GM18951 (cell line): Measurements from ENCODE around the gene AFDN.

Experiments
- POLR2A ChIP-seq: IDR thresholded peaks from 4 replicates; pipeline ENCODE4 v1.6.1; 2011; ENCODE audit warnings: mild to moderate bottlenecking; ENCODE audit not compliant: insufficient read length, insufficient read depth; ENCODE audit errors: extremely low read depth
- in situ Hi-C: fragments of 300-500 bp; cut with MboI; formaldehyde crosslinking; loops from one replicate; pipeline ENCODE4 v1.12.0; 2022; ENCODE audit warnings: low sequenced_read_pairs, mixed read lengths, inconsistent platforms; ENCODE audit not compliant: unreplicated experiment

The AFDN gene

DNA sequence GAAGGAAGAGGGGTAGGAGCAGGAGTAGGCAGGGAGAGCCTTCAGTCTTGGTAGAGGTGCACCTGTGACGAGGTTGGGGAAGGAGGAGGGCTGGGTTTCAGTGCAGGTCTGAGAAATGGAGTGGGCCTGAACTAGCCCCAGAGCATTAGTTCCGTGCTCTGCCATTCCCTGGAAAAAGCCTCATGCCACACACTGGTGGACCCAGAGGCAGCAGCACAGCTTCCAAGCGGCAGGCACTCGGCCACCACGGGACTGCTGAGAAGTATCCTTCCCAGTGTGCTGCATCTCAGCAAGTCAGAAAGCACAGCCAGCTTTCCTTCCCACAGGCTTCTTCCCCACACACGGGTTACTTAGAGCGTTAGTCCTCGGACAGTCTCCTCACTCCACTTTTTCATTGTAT is 93.5 kb downstream of the AFDN start:
- no peak for TF ChIP-seq POLR2A
- in situ Hi-C loops, result no loop called here

DNA sequence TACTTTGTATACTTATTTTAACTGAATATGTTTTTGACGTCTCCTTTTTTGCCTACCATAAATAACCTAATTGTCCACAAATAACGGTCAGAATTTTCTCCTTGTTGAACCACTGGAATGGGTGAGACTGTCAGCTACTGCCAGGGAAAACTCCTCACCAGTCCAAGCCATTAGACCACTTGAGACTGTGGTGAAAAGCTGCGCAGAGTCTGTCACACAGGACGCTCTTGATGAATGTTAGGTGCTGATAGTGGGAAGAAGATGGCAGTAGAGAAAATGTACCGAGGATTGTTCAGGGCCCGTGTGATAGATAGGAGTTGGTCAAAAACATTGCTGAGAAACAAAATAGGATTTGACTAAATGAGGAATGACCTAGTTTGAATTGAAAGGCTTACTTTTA is 95.1 kb downstream of the AFDN start:
- in situ Hi-C loops, result no loop called here
- no peak for TF ChIP-seq POLR2A

DNA sequence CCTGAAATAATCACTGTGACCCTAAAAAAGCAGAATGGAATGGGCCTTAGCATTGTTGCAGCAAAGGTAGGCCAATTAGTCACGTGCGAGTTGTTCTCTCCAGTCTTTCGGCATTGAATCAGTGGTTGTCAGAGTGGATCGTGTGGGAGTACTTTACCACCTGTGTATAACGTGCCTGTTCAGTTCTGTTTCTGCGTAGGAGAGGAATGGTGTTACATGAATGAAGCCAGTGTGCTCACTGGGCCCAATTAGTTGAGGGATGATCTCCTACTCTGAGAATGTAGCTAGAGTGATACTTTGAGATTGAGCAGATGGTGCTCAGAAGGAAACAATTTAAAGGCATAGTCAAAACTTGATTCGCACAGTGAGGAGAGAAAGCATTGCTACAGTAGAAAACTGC is 98.3 kb downstream of the AFDN start:
- no peak for TF ChIP-seq POLR2A
- in situ Hi-C loops, result no loop called here

GRCh38 chr6:167927246-167927645 is 100.5 kb downstream of the AFDN start:
- in situ Hi-C loops, result no loop called here
- no peak for TF ChIP-seq POLR2A

DNA sequence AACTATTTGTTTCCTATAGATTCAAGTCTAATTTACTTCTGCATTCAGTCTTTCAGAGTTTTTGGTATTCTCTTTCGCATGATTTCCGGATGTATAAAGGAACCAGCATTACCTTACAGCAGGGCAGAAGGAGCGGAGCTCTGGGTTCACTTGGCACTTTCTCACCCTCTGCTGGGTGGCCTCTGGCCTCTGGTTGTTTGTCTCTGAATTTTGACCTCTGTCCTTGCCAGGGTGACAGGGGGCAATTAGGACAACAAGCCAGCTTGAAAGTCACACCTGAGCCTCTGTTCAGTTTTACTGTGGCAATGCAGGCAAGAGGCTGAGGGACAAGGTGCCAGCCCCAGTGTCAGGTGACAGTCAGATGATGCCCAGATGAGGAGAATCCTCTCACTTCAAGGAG is 101.4 kb downstream of the AFDN start:
- in situ Hi-C loops, result no loop called here
- TF ChIP-seq POLR2A, result no peak

DNA sequence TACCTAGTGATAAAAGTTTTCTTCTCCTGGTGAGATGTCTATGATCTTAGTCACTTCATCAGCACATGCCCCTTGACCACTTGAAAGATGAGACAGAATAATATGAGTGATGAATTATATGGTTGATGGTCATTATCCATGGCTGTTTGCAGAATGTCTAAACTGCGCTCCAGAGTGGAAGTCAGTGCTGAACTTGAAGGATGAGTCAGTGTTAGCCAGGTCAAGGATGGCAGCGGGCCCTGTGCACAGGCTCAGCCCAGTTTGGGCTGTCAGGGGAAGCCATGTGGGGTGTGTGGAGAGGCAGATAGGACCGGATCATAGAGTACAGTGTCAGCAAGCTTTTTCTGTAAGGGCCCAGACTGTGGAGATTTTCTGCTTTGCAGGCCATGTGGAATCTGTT is 103.6 kb downstream of the AFDN start:
- in situ Hi-C loops, result no loop called here
- TF ChIP-seq POLR2A, result no peak

GRCh38 chr6:167932468-167933276 is 106.0 kb downstream of the AFDN start:
- TF ChIP-seq POLR2A, result no peak
- in situ Hi-C loops, result no loop called here

DNA sequence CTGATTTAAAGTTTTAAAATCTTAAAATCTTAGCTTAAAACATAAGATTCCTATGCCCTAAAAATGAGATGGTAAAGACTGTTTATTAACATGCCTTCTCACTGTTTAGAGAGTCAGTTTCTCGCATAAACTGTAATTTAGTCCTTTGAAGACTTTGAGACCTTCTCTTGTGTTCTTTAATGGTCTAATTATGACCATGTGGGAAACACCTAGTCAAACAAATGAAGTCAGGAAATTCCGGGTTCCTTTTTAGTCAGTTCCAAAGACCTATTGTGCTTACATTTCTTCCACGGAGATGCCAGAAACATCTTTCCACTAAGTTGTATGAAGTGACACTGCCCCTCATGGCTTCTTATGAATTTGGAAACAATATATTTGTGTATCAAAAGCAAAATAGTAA is 106.6 kb downstream of the AFDN start:
- in situ Hi-C loops, result no loop called here
- no peak for TF ChIP-seq POLR2A

DNA sequence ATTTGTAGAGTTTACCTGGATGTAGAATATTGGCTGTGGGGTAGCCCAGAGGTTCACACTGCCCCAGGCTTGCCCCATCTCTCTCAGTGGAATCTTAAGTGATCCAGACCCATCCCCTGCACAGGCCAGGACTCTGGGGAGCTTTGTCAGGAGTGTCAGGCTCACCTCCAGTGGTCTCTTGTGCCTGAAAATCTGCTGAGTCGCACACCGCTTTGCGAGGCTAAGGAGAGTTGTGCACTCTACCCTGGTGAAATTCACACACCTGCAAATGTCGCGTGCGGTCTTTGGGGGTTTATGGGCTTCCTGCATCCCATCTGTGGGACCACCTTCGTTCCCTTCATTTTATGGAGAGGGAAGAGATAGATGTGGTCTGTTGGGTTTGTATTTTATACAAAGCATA is 107.1 kb downstream of the AFDN start:
- no peak for TF ChIP-seq POLR2A
- in situ Hi-C loops, result no loop called here

- no peak for TF ChIP-seq POLR2A
- in situ Hi-C loops, result no loop called here
These were observed 107.7 kb downstream of the AFDN start for GRCh38 chr6:167934426-167934864.

- TF ChIP-seq POLR2A, result no peak
These were observed 109.3 kb downstream of the AFDN start for GRCh38 chr6:167936051-167936450.

DNA sequence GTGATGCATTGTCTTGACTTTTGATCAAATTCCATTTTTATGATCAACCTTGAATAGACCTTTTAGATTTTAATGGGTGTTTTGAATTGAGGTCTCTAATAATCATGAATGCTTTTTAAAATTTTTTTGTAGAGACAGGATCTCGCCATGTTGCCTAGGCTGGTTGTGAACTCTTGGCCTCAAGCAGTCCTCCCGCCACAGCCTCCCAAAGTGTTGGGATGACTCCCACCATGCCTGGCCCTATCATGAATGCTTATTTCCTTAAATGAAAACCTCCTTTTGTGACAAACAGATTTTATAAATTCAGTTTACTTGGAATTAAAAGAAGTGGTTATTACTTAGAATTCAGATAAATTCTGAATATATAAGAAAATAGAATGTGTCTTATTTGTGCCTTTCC is 110.6 kb downstream of the AFDN start:
- no peak for TF ChIP-seq POLR2A

More at GRCh38 chr6:167936051-167936450, 109.3 kb downstream of the AFDN start:
- in situ Hi-C loops, result no loop called here

GRCh38 chr6:167937948-167938911 is 111.5 kb downstream of the AFDN start:
- in situ Hi-C loops, result no loop called here
- no peak for TF ChIP-seq POLR2A

More for the DNA sequence above, 110.6 kb downstream of the AFDN start:
- in situ Hi-C loops, result no loop called here
